HCT116 (cell line): ENCODE data around the gene MEAF6.

Experiments used
- CEBPB ChIP-seq: IDR thresholded peaks from 2 replicates; pipeline ENCODE4 v1.6.1; 2012; ENCODE audit warnings: low read depth
- EZH2 ChIP-seq: fragments of 200-600 bp; sonication (generic); IDR thresholded peaks from 2 replicates; pipeline ENCODE4 v1.6.1; 2017; ENCODE audit warnings: antibody characterized with exemption, mixed run types
- EZH2phosphoT487 ChIP-seq: fragments of 200-600 bp; IDR thresholded peaks from 2 replicates; pipeline ENCODE4 v1.6.1; 2018; ENCODE audit warnings: antibody characterized with exemption, borderline replicate concordance
- POLR2A ChIP-seq: IDR thresholded peaks from 2 replicates; pipeline ENCODE4 v1.7.0; 2011; ENCODE audit warnings: borderline replicate concordance; ENCODE audit not compliant: insufficient read depth, insufficient read length; ENCODE audit errors: extremely low read depth
- SP1 ChIP-seq: IDR thresholded peaks from 2 replicates; pipeline ENCODE4 v1.6.1; 2012; ENCODE audit warnings: low read depth
- TF ChIP-seq, protein P1 (sequence below), 3 experiments: fragments of 200-600 bp in 1 of 3; sonication (generic) in 1 of 3; IDR thresholded peaks in 2 of 3; conservative IDR thresholded peaks in 1 of 3; 2 replicates each; pipeline ENCODE4 v1.5.1; 2012 to 2017; ENCODE audit warnings: low read depth in 2 of 3, low read length in 2 of 3, antibody characterized with exemption in 1 of 3, borderline replicate concordance in 1 of 3, control low read depth in 1 of 3, mild to moderate bottlenecking in 1 of 3, mixed read lengths in 1 of 3, mixed run types in 1 of 3, moderate library complexity in 1 of 3; ENCODE audit not compliant: insufficient read depth in 1 of 3

DNA sequence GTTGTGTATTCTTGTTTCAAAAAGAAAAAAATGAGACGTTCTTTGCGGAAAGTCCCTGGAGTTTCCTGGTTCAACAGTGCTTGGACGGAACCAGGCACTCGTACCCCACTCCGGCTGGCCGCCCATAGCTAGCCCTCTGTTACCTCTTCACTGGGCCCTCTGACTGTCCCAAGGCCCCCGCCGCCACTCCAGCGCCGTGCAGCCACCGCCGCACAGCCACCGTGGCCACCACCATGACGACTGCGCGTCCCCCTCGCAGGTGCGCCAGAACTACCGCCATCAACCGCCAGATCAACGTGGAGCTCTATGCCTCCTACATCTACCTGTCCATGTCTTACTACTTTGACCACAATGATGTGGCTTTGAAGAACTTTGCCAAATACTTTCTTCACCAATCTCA is 30.0 kb upstream of the MEAF6 start:
- TF ChIP-seq EZH2phosphoT487 (no peak), POLR2A (no peak), SP1 (no peak), CEBPB (no peak), EZH2 (no peak)
- TF ChIP-seq, protein P1, sequence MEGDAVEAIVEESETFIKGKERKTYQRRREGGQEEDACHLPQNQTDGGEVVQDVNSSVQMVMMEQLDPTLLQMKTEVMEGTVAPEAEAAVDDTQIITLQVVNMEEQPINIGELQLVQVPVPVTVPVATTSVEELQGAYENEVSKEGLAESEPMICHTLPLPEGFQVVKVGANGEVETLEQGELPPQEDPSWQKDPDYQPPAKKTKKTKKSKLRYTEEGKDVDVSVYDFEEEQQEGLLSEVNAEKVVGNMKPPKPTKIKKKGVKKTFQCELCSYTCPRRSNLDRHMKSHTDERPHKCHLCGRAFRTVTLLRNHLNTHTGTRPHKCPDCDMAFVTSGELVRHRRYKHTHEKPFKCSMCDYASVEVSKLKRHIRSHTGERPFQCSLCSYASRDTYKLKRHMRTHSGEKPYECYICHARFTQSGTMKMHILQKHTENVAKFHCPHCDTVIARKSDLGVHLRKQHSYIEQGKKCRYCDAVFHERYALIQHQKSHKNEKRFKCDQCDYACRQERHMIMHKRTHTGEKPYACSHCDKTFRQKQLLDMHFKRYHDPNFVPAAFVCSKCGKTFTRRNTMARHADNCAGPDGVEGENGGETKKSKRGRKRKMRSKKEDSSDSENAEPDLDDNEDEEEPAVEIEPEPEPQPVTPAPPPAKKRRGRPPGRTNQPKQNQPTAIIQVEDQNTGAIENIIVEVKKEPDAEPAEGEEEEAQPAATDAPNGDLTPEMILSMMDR (IDR thresholded peaks at IDR 0.05 in 2 of 3, conservative IDR thresholded peaks at IDR 0.05 in 1 of 3; ENCODE audit: borderline replicate concordance in 1 of 3, insufficient read depth in 1 of 3, low read depth in 2 of 3, low read length in 2 of 3): no peak
